ENCODE measurements around the gene IGF1R.

The IGF1R gene

DNA sequence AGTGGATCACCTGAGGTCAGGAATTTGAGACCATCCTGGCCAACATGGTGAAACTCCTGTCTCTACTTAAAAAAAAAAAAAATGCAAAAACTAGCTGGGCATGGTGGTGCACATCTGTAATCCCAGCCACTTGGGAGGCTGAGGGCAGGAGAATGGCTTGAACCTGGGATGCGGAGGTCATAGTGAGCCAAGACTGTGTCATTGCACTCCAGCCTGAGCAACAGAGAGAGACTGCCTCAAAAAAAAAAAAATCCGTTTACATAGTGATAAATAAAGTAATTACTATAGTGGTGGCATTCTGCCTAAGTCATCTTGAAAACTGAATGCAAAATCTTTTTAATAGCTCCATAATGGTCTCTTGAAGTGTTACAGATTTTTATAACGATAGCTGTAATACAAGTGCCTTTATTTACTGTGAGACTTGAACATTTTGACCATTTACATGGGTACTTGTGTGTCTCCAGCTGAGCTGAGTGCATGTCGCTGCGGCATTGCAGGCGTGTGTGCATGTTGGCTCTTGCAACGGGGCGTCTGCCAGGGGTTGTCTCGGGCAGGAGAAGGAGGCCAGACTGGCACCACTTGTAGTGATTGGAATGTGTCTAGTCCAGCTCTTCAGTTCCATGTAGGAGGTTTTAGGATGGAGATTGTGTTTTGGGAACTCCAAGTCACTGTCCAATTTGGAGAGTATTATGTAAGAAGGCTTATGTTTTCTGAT, 111.9 kb downstream of the IGF1R start:
- no peak overlapping the region for H3K4me3 ChIP-seq (ENCODE audit: low read depth, low read length)
- TF ChIP-seq, protein P1, sequence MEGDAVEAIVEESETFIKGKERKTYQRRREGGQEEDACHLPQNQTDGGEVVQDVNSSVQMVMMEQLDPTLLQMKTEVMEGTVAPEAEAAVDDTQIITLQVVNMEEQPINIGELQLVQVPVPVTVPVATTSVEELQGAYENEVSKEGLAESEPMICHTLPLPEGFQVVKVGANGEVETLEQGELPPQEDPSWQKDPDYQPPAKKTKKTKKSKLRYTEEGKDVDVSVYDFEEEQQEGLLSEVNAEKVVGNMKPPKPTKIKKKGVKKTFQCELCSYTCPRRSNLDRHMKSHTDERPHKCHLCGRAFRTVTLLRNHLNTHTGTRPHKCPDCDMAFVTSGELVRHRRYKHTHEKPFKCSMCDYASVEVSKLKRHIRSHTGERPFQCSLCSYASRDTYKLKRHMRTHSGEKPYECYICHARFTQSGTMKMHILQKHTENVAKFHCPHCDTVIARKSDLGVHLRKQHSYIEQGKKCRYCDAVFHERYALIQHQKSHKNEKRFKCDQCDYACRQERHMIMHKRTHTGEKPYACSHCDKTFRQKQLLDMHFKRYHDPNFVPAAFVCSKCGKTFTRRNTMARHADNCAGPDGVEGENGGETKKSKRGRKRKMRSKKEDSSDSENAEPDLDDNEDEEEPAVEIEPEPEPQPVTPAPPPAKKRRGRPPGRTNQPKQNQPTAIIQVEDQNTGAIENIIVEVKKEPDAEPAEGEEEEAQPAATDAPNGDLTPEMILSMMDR (IDR thresholded peaks at IDR 0.05; ENCODE audit: low read depth, low read length, missing control alignments), result no peak
- no peak for DNase-seq (ENCODE audit: low read depth)

DNA sequence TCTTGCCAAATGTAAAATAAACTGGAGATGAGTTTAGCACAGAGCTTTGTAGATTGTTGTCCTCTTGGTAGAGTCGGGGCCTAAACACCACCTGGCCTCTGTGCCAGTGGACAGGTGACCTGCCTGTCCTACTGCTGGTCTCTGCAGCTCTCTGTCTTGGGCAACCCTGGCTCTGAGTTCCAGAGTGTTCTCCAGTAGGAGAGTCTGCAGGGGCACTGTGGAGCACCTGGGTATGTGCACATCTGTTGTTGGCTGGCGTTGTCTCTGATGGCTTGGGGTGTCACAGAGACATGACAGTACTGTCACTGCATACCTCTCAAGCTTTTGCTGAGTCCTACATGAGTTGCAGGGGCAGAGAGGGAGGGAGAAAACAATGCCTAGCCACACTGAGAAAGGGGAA, 112.6 kb downstream of the IGF1R start:
- no peak overlapping the region for H3K4me3 ChIP-seq (ENCODE audit: low read depth, low read length)
- no peak for DNase-seq (ENCODE audit: low read depth)
- TF ChIP-seq, protein P1 (IDR thresholded peaks at IDR 0.05; ENCODE audit: low read depth, low read length, missing control alignments), result no peak

DNA sequence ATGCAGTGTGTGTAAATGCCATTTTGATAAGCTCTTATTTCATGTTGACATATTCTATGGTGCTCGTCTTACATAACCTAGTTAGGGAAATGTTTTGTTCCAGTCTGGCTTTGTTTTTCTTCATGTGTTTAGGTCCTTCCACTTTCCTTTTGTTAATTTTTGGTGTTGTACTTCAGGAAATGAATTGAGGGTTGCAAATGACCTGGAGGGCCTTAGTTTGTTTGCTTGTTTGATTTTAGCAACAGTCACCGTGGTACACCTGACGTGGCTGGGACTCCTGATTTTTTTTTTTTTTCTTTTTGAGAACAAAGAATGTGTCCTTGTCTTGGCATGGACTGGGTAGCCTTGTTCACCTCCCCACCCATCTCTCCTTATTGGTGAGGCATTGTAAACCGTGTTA, 114.8 kb downstream of the IGF1R start:
- TF ChIP-seq, protein P1 (IDR thresholded peaks at IDR 0.05; ENCODE audit: low read depth, low read length, missing control alignments), result no peak
- H3K4me3 ChIP-seq (ENCODE audit: low read depth, low read length), result no peak overlapping the region
- no peak for DNase-seq (ENCODE audit: low read depth)

DNA sequence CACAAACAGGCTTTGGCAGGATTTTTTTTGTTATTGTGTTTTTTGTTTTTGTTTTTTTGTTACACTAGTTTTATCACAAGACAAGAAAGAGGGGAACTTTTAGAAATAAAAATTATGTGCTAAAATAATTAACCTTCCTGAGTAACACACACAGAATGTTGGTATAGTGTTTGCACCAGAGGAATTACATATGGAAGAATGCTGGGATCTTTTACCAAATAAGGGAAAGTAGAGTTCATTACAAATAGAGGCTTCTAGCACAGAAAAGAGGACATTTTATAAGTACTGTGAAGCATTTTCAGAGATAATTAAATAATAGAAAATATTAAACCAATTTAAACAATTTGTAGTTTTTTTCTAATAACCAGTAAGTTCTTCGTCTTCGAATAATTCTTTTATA, 116.0 kb downstream of the IGF1R start:
- H3K4me3 ChIP-seq (ENCODE audit: low read depth, low read length), result no peak overlapping the region
- TF ChIP-seq, protein P1 (IDR thresholded peaks at IDR 0.05; ENCODE audit: low read depth, low read length, missing control alignments), result no peak
- DNase-seq (ENCODE audit: low read depth), result no peak

DNA sequence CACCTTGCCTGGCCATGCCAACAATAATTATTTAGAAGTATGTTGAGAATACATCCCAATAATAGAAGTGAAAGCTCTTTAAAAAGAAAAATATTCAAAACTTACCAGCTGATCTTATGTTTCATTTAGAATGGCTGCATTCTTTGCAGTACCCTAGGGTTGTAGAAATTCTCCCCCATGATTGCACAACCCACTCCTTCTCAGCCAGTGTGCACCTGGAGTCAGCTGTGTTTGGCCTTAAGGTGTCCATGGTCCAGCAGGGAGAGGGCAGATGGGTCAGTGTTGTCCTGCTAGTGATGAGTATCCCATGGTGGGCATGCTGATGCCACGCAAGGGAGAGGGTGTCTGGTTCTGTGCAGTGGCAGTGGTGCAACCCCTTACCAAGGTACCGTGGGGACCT, 117.3 kb downstream of the IGF1R start:
- H3K4me3 ChIP-seq (ENCODE audit: low read depth, low read length), result no peak overlapping the region
- TF ChIP-seq, protein P1 (IDR thresholded peaks at IDR 0.05; ENCODE audit: low read depth, low read length, missing control alignments), result no peak
- no peak for DNase-seq (ENCODE audit: low read depth)

DNA sequence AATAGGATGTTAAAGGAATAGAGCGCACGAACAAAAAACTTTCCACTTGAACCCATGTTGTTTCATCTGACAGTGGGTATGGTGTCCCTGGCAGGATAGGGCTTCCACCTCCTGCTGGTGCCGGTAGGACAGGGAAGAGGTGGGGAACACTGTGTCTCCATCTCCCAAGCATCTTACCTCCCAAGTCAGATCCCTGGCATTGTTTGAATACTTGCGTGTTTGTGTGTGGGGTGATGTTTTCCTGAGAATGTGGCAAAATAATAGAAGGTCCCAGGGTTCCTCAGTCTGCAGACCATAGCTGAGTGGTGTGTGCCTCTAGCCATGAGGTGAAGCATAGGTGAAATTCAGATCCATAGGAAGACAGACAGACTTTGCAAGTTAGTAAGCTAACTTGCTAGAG, 119.4 kb downstream of the IGF1R start:
- TF ChIP-seq, protein P1 (IDR thresholded peaks at IDR 0.05; ENCODE audit: low read depth, low read length, missing control alignments), result no peak
- no peak overlapping the region for H3K4me3 ChIP-seq (ENCODE audit: low read depth, low read length)
- no peak for DNase-seq (ENCODE audit: low read depth)

DNA sequence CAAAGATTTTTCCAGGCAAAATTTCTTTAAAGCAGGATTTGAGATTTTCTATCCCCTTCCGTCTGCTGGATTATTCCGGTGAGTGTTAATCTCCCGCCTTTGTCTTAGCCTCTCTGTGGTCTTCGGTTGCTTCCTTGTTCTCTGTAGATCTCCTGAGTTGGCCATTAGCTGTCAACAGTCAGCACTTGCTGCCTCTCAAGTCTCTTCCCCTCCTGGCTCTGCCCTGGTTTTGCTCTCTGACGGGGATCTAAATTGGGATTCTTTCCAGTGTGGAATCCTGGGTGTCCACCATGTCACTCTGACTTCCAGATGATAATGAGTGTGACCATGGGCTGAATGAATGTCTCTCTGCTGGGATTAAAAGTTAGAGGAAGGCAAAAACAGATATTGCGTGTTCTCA, 121.5 kb downstream of the IGF1R start:
- no peak overlapping the region for H3K4me3 ChIP-seq (ENCODE audit: low read depth, low read length)
- TF ChIP-seq, protein P1 (IDR thresholded peaks at IDR 0.05; ENCODE audit: low read depth, low read length, missing control alignments), result no peak
- no peak for DNase-seq (ENCODE audit: low read depth)

Measured in GM12864 (cell line).